Choroid plexus epithelial cell (primary cell): Measurements from ENCODE around the gene PDE10A.

ENCODE experiments used
- DNase-seq: peaks from one replicate; pipeline ENCODE4 v3.0.0-alpha.2; 2010; ENCODE audit warnings: low read depth
- H3K4me3 ChIP-seq: 2 replicates; pipeline ENCODE4 v1.5.1; 2011; ENCODE audit warnings: low read depth, mild to moderate bottlenecking, control low read depth, low read length, moderate library complexity
- TF ChIP-seq, protein P1 (sequence below): conservative IDR thresholded peaks from 2 replicates; pipeline ENCODE4 v1.5.1; 2011; ENCODE audit warnings: low read depth, mild to moderate bottlenecking, control low read depth, inconsistent platforms, low read length, moderate library complexity

PDE10A gene

DNA sequence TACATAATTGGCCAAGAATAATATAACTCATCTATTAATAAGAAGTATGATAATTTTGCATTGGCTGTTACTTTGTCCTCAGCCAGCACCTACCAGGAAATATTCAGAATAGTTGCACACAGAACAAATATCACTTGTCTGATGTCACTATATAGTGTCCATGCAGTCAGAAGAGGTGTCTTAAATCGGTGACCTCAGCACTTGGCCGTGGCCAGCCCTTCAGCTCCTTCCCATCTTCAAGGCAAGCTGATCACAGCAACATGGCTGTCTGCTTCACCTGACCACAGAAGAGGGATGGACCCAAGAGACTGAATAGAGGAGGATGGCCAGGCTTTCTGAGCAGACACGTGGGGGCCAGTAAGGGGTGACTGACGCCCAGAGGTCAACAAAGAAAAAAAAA, 22.2 kb downstream of the PDE10A start:
- DNase-seq, result no peak
- TF ChIP-seq, protein P1, sequence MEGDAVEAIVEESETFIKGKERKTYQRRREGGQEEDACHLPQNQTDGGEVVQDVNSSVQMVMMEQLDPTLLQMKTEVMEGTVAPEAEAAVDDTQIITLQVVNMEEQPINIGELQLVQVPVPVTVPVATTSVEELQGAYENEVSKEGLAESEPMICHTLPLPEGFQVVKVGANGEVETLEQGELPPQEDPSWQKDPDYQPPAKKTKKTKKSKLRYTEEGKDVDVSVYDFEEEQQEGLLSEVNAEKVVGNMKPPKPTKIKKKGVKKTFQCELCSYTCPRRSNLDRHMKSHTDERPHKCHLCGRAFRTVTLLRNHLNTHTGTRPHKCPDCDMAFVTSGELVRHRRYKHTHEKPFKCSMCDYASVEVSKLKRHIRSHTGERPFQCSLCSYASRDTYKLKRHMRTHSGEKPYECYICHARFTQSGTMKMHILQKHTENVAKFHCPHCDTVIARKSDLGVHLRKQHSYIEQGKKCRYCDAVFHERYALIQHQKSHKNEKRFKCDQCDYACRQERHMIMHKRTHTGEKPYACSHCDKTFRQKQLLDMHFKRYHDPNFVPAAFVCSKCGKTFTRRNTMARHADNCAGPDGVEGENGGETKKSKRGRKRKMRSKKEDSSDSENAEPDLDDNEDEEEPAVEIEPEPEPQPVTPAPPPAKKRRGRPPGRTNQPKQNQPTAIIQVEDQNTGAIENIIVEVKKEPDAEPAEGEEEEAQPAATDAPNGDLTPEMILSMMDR, result no peak
- no peak overlapping the region for H3K4me3 ChIP-seq

DNA sequence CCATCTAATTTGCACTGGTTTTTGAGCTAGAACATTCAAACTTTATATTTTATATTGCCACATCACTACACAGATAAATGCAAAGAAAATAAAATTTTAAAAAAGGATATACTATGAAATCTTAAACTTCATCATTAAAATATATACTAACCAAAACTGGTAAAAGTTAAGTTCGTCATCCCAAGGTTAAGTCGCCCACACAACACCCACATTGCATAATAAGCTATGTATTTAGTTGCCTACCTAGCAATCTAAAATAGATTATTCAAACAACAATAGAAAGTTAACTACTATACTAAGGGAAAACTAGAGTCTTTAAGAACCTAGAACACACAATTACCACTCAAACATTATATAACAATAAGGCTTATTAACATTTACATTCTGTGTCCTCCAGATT, 24.5 kb downstream of the PDE10A start:
- TF ChIP-seq, protein P1, result no peak
- no peak overlapping the region for H3K4me3 ChIP-seq

DNA sequence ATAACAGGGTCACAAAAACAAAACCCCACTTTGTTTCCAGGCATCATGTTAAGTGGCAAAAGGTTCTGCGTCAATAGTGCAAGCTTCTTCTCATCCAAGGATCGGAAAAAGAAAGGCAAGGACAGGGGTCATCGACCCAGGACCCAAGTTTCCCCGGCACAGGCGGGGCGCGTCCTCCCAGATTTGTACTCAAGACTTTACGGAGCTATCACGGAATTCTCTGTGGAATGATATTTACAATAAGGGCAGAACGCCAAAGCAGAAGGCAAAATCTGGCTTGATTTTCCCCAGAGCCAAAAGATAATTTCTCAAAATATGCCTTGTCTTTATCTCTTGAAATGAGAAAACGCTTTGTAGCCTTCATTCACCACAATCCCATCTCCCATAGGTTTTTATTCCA, 25.5 kb downstream of the PDE10A start:
- peak; percentile 72 for DNase-seq
- peak overlapping the region; percentile 40 for H3K4me3 ChIP-seq
- TF ChIP-seq, protein P1, result no peak

More for the DNA sequence above, 24.5 kb downstream of the PDE10A start:
- no peak for DNase-seq

DNA sequence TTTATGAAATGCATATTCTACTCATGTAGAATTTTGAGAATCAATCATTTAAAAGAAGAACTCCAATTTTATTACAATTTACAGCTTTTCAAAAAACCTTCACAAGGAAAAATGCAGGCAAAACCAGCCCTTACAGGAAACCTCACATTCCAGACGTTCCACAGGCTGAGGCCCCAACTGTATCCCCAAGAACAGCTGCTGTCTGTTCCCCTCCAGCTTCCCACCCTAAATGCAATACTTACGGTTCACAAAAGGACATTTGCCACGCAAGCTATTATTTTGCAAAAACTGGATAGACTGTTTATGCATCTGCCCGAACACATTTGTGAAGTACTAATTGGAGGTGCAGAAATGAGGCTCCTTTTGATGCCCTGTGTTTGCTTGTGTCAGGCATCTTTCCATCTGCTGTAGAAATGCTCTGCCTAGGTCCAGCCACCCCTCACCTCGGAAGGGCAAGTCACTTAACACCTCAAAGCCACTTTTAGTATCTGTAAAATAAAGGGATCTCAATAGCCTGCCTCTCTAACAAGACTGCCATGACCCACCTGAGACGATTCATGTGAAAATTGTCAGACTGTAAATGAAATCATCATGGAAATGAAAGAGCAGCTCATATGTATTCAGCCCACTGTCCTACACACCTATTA, 26.5 kb downstream of the PDE10A start:
- DNase-seq, result peak; percentile 92
- no peak overlapping the region for H3K4me3 ChIP-seq
- TF ChIP-seq, protein P1, result no peak

DNA sequence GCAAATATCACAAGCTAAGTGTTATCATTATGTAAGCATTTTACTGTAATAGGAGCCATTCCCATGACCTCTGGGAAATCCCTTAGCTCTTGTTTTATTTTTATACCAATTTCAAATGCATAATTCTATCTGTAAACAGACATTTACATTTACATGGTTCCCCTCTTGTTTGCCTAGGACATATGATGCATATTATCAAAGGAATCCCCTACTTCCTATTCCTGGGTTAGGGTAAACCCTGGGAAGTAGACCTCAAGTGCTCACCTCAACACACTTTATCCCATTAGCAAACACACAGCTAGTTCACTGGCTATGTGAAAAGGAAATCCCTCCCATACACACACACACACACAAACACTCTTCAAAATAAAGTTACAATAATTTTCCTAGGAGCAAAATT, 27.1 kb downstream of the PDE10A start:
- peak; percentile 74 for DNase-seq
- H3K4me3 ChIP-seq, result no peak overlapping the region
- TF ChIP-seq, protein P1, result no peak

DNA sequence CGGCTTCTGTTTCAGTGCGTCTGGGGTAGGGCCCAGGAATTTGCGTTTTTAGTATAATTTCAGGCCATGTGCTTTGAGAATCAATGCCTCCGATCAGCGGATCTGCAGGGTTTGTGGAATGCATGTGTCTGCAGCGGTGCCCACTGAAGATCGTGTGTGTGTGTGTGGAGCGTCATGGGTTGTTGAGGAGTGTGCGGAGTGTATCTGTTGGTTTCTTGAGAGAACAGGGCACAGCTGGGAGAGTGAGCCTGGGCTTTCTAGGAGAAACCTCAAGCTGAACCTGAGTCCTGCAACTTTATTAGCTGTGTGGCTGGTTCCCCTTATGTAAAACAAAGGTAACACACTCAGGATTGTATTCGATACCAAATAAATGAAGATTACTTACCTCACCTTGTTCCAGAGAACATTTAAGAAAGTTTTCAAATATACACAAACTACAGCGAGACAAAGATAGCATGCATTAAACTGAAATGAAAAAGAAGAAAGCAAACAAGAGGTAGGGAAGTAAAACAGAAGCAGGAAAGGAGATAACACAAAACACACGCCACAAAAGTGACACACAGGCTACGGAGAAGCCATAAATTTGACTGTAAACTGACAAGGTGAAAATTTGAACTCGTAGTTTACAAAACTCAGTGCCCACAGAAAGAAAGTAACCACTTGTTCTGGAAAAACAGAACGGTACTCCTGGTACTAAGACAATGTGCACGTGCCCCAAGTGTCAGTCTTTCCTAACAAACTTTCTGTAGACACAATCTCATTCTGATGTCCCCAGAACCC, 28.8 kb downstream of the PDE10A start:
- H3K4me3 ChIP-seq, result no peak overlapping the region
- no peak for DNase-seq
- TF ChIP-seq, protein P1, result no peak
